PC-3 (cell line): ENCODE results near the gene ZNF213. TPM values are rescaled to one million over a fixed set of nuclear protein-coding genes. Genes with fewer than 3 reads are reported as not detected.

Source experiments
- ATAC-seq: fragments of 200-7000 bp; cut with Tn5 transposase; 2 replicates; pipeline ENCODE4 v1.9.1; 2020; ENCODE audit warnings: mild to moderate bottlenecking, moderate library complexity
- BruUV-seq: library from RNA; stranded (reverse); fragments of 400-500 nt; replicated peaks from 2 replicates; lab custom pipeline; 2021; lab: Mats Ljungman, UMichigan
- CTCF ChIA-PET: fragments of 300-600 bp; sonication (Branson Sonifier 250); formaldehyde crosslinking; loops from one replicate; lab custom pipeline; 2022; ENCODE audit warnings: antibody characterized with exemption; lab: Charles Lee
- POLR2A ChIA-PET: fragments of 300-600 bp; sonication (Branson Sonifier 250); formaldehyde crosslinking; loops from one replicate; lab custom pipeline; 2022; ENCODE audit warnings: antibody characterized with exemption; ENCODE audit not compliant: unreplicated experiment; lab: Charles Lee
- DNase-seq: peaks from one replicate; pipeline ENCODE4 v3.0.0-alpha.2; 2015
- H2AFZ ChIP-seq: fragments of 300-600 bp; sonication (generic); 2 replicates; pipeline ENCODE4 v1.6.0; 2016; ENCODE audit warnings: antibody characterized with exemption, low read length
- H3F3A ChIP-seq: fragments of 300-600 bp; sonication (generic); one replicate; pipeline ENCODE4 v1.6.0; 2017; ENCODE audit warnings: antibody characterized with exemption, low read length, control low read depth, mild to moderate bottlenecking; ENCODE audit not compliant: unreplicated experiment
- H3K27ac ChIP-seq: fragments of 300-600 bp; sonication (generic); 2 replicates; pipeline ENCODE4 v1.5.1; 2016; ENCODE audit warnings: mild to moderate bottlenecking, low read length
- H3K27me3 ChIP-seq: fragments of 300-600 bp; sonication (generic); 2 replicates; pipeline ENCODE4 v1.6.1; 2016; ENCODE audit warnings: low read length, mixed read lengths
- H3K36me3 ChIP-seq: fragments of 300-600 bp; sonication (generic); 2 replicates; pipeline ENCODE4 v1.6.1; 2016; ENCODE audit warnings: low read depth, mixed run types, low read length, mixed read lengths
- H3K4me1 ChIP-seq: fragments of 300-600 bp; sonication (generic); 2 replicates; pipeline ENCODE4 v1.5.1; 2016; ENCODE audit warnings: low read length; ENCODE audit not compliant: insufficient read depth
- H3K4me2 ChIP-seq: fragments of 300-600 bp; sonication (generic); 2 replicates; pipeline ENCODE4 v1.6.0; 2016; ENCODE audit warnings: low read length
- H3K4me3 ChIP-seq: fragments of 300-600 bp; sonication (generic); 2 replicates; pipeline ENCODE4 v1.5.1; 2016; ENCODE audit warnings: mild to moderate bottlenecking, low read length, mixed read lengths
- H3K79me2 ChIP-seq: fragments of 300-600 bp; sonication (generic); 2 replicates; pipeline ENCODE4 v1.6.1; 2017; ENCODE audit warnings: low read length, mixed read lengths
- H3K9ac ChIP-seq: fragments of 300-600 bp; sonication (generic); 2 replicates; pipeline ENCODE4 v1.6.0; 2016; ENCODE audit warnings: mild to moderate bottlenecking, low read length
- H3K9me2 ChIP-seq: fragments of 300-600 bp; sonication (generic); replicated peaks from 2 replicates; pipeline ENCODE4 v1.6.1; 2016; ENCODE audit warnings: mixed run types, low read length, mixed read lengths
- H3K9me3 ChIP-seq: fragments of 300-600 bp; sonication (generic); 2 replicates; pipeline ENCODE4 v1.6.1; 2016; ENCODE audit warnings: low read length, mixed read lengths
- H4K20me1 ChIP-seq: fragments of 300-600 bp; sonication (generic); 2 replicates; pipeline ENCODE4 v1.6.1; 2016; ENCODE audit warnings: low read length, mixed read lengths
- CTCF ChIP-seq: fragments of 300-600 bp; sonication (generic); conservative IDR thresholded peaks from 2 replicates; pipeline ENCODE4 v1.5.1; 2017; ENCODE audit warnings: antibody characterized with exemption, low read depth, mild to moderate bottlenecking, low read length
- EZH2 ChIP-seq: fragments of 300-600 bp; sonication (generic); IDR thresholded peaks from one replicate; pipeline ENCODE4 v1.6.1; 2017; ENCODE audit warnings: antibody characterized with exemption, mild to moderate bottlenecking, low read length; ENCODE audit not compliant: unreplicated experiment
- EZH2phosphoT487 ChIP-seq: fragments of 300-600 bp; sonication (generic); IDR thresholded peaks from 2 replicates; pipeline ENCODE4 v1.6.1; 2018; ENCODE audit warnings: mild to moderate bottlenecking, antibody characterized with exemption, low read length, borderline replicate concordance
- intact Hi-C: fragments of 100-400 bp; cut with micrococcal nuclease; formaldehyde crosslinking; loops from 2 replicates; pipeline ENCODE4 v1.9.0; 2023
- total RNA-seq: library from RNA; depleted of rRNA; stranded (reverse); fragments of >200 nt; gene quantifications from 2 replicates; pipeline ENCODE4 v1.2.3, GENCODE V29; 2014

ZNF213 gene
- total RNA-seq, 1 experiment from 2014 or later: 3.6 TPM

- H3K4me2 ChIP-seq: no peak overlapping the region
- H3K79me2 ChIP-seq: no peaks in the 10 kb centered on the region
- H3K9ac ChIP-seq: no peak overlapping the region
- H3F3A ChIP-seq: no peaks in the 10 kb centered on the region
- no peaks in the 10 kb centered on the region for H3K4me1 ChIP-seq
- no peaks in the 10 kb centered on the region for H3K27me3 ChIP-seq
- no TSS peak for BruUV-seq
- no peak for DNase-seq
- ATAC-seq: no peak
- H3K4me3 ChIP-seq: no peak overlapping the region
- no peaks in the 10 kb centered on the region for H3K36me3 ChIP-seq
- H4K20me1 ChIP-seq: no peaks in the 10 kb centered on the region
- H3K9me2 ChIP-seq: no peaks in the 10 kb centered on the region
- CTCF ChIA-PET: no interaction called here
- intact Hi-C loops: no loop called here
- TF ChIP-seq EZH2: no peak
- TF ChIP-seq CTCF: no peak
- POLR2A ChIA-PET: no interaction called here
- no peaks in the 10 kb centered on the region for H3K9me3 ChIP-seq
- H2AFZ ChIP-seq: no peak overlapping the region
- no peak overlapping the region for H3K27ac ChIP-seq
Observed at GRCh38 chr16:3091551-3091950, 43.3 kb upstream of the ZNF213 start.

- no peak for ATAC-seq
- TF ChIP-seq CTCF (no peak), EZH2 (no peak), EZH2phosphoT487 (no peak)
- CTCF ChIA-PET: no interaction called here
- DNase-seq: no peak
- H3K4me1 ChIP-seq: no peaks in the 10 kb centered on the region
- H3K27ac ChIP-seq: no peak overlapping the region
- H3K9me3 ChIP-seq: no peaks in the 10 kb centered on the region
- intact Hi-C loops: no loop called here
- H3K79me2 ChIP-seq: no peaks in the 10 kb centered on the region
- H3K27me3 ChIP-seq: no peaks in the 10 kb centered on the region
- no peaks in the 10 kb centered on the region for H3F3A ChIP-seq
- BruUV-seq: no TSS peak
- no peaks in the 10 kb centered on the region for H4K20me1 ChIP-seq
- H3K4me2 ChIP-seq: no peak overlapping the region
- no peaks in the 10 kb centered on the region for H3K36me3 ChIP-seq
- H3K4me3 ChIP-seq: no peak overlapping the region
- POLR2A ChIA-PET: no interaction called here
- no peaks in the 10 kb centered on the region for H3K9me2 ChIP-seq
- H3K9ac ChIP-seq: no peak overlapping the region
- H2AFZ ChIP-seq: no peak overlapping the region
Observed at GRCh38 chr16:3092501-3092941, 42.3 kb upstream of the ZNF213 start.

DNA sequence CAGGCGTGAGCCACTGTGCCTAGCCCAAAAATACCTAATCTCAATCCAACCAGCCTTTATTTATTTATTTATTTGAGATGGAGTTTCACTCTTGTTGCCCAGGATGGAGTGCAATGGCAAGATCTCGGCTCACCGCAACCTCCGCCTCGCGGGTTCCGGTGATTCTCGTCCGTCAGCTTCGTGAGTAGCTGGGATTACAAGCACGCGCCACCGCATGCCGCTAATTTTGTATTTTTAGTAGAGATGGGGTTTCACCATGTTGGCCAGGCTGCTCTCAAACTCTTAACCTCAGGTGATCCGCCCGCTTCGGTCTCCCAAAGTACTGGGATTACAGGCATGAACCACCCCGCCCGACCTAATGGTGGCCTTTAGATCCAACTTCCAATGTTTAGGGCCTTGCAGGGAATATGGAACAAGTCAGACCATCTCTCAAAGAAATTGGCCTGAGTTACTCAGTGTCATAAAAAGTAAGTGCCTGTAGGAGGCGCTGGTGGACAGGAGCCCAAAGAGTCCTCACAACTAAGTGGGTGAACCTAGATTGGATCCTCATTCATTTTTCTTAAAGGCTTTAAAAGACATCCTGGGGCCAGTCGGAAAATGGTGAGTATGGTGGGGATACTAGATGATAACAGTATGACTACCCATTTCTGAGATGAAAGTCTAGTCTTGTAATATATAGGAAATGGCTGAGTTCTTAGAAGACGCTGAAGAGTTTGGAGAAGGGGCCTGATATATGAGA, 40.4 kb upstream of the ZNF213 start:
- H3K4me1 ChIP-seq: no peaks in the 10 kb centered on the region
- TF ChIP-seq EZH2phosphoT487 (no peak), EZH2 (no peak), CTCF (peak; percentile 66)
- no peak overlapping the region for H3K9ac ChIP-seq
- H4K20me1 ChIP-seq: no peaks in the 10 kb centered on the region
- BruUV-seq: no TSS peak
- ATAC-seq (peak; percentile 35; the same call in 1 of the 2 replicates), DNase-seq (peak; percentile 54)
- intact Hi-C loops: no loop called here
- H3K27me3 ChIP-seq: no peaks in the 10 kb centered on the region
- H3K27ac ChIP-seq: no peak overlapping the region
- H3F3A ChIP-seq: no peaks in the 10 kb centered on the region
- H3K4me3 ChIP-seq: no peak overlapping the region
- POLR2A ChIA-PET: no interaction called here
- no peaks in the 10 kb centered on the region for H3K36me3 ChIP-seq
- no peak overlapping the region for H3K4me2 ChIP-seq
- no peak overlapping the region for H2AFZ ChIP-seq
- H3K9me3 ChIP-seq: no peaks in the 10 kb centered on the region
- no peaks in the 10 kb centered on the region for H3K79me2 ChIP-seq
- CTCF ChIA-PET: no interaction called here
- no peaks in the 10 kb centered on the region for H3K9me2 ChIP-seq
